Ovary (tissue), 9 donors: ENCODE results near the gene FAR2. TPM values are rescaled to one million over a fixed set of nuclear protein-coding genes. Genes with fewer than 3 reads are reported as not detected.
"Not testable (repeated sequence)": the region's sequence is repeated elsewhere in the genome, so short reads cannot be mapped to it uniquely, and the experiment has no call there.

ENCODE experiments used
- DNase-seq, 5 donors: peaks; one replicate each; pipeline ENCODE4 v3.0.0-alpha.2; 2019 to 2020
- H3K27ac ChIP-seq, 2 donors: fragments of 200-600 bp; one replicate each; pipeline versions ENCODE4 v1.5.1 to v1.8.0; 2019 to 2022
- H3K27me3 ChIP-seq: fragments of 200-600 bp; one replicate; pipeline ENCODE4 v1.8.0; 2022
- H3K36me3 ChIP-seq: fragments of 200-600 bp; sonication (generic); one replicate; pipeline ENCODE4 v1.5.1; 2019
- H3K4me1 ChIP-seq: one replicate; pipeline ENCODE4 v1.8.1; 2013; ENCODE audit warnings: mild to moderate bottlenecking, moderate library complexity; ENCODE audit not compliant: insufficient read depth
- H3K4me3 ChIP-seq: fragments of 200-600 bp; sonication (generic); one replicate; pipeline ENCODE4 v1.5.1; 2017
- H3K9me3 ChIP-seq, 2 donors: fragments of 200-600 bp in 1 of 2; sonication (generic) in 1 of 2; one replicate each; pipeline versions ENCODE4 v1.5.1 to v1.8.1; 2013 to 2019; ENCODE audit warnings: mild to moderate bottlenecking in 1 of 2, moderate library complexity in 1 of 2
- CTCF ChIP-seq, 3 donors: fragments of 450-650 bp in 2 of 3; fragments of 200-600 bp in 1 of 3; IDR thresholded peaks; one replicate each; pipeline versions ENCODE4 v1.5.1 to v1.8.0; 2016 to 2022; ENCODE audit warnings: antibody characterized with exemption in 3 of 3, mild to moderate bottlenecking in 1 of 3
- EP300 ChIP-seq: sonication (generic); formaldehyde crosslinking; IDR thresholded peaks from one replicate; pipeline ENCODE4 v1.6.1; 2017; ENCODE audit warnings: antibody characterized with exemption
- POLR2A ChIP-seq: fragments of 450-650 bp; IDR thresholded peaks from one replicate; pipeline ENCODE4 v1.6.1; 2017; ENCODE audit warnings: antibody characterized with exemption, mild to moderate bottlenecking, moderate library complexity
- WGBS, 3 donors: extraction: QIAGEN DNeasy Blood & Tissue Kit in 1 of 3; methylation state at CpG; one replicate each; pipeline versions ENCODE4 v1.1.5 to v1.1.7; 2013 to 2017; 5-methylcytosine and 5-hydroxymethylcytosine counted together
- intact Hi-C, 4 donors: fragments of 100-400 bp; cut with DNase I; formaldehyde crosslinking; loops; one replicate each; pipeline versions ENCODE4 v1.11.0 to v1.15.1; 2022 to 2023
- polyA plus RNA-seq, 2 donors: library from polyadenylated mRNA; stranded (reverse); fragments of 200-250 nt in 1 of 2; fragments of 350-450 nt in 1 of 2; fragmentation: Illumina TruSeq in 1 of 2; extraction: RNeasy Lipid Tissue Mini Kit (QIAGEN cat#74804) in 1 of 2; gene quantifications; one replicate each; pipeline ENCODE4 v1.2.3, GENCODE V29; 2013 to 2014
- total RNA-seq, 7 donors: library from RNA; depleted of rRNA in 2 of 7; stranded (reverse); fragments of >200 nt in 2 of 7; fragmentation: NEBNext Ultra II Directional in 3 of 7; extraction: Animal tissue kit (Norgen Biotek cat#: 25700) in 3 of 7; gene quantifications; one replicate each; pipeline versions ENCODE4 v1.1.0 to v1.2.4, GENCODE V29; 2016 to 2023
- donor health status: DM: no; HTN: no; CAD: no; lungs with moderate emphysema.
- donor health status: DM: no; HTN: no; CAD: no.
- donor health status: Bipolar disorder and iron deficiency.
- donor health status: DM: yes; HTN: yes; CAD: no.
- donor health status: DM: no; HTN: no; CAD: no.
- donor health status: DM: yes; HTN: yes; CAD: no.

The FAR2 gene
- total and polyA plus RNA-seq, 9 donors = 0.41 to 5.3 (median 1.5) TPM

GRCh38 chr12:29167988-29168387 is 18.9 kb downstream of the FAR2 start:
- no peaks in the 10 kb centered on the region for H3K36me3 ChIP-seq
- WGBS, 3 donors = 20 to 31% (median 26%) methylated on average over 6 of the region's 6 CpGs
- DNase-seq = no peak
- H3K27ac ChIP-seq = no peak overlapping the region
- H3K4me3 ChIP-seq = no peak overlapping the region
- TF ChIP-seq CTCF (IDR thresholded peaks at IDR 0.05) = no peak
- H3K9me3 ChIP-seq = no peaks in the 10 kb centered on the region
- intact Hi-C loops = no loop called here
- H3K27me3 ChIP-seq = no peaks in the 10 kb centered on the region
- no peaks in the 10 kb centered on the region for H3K4me1 ChIP-seq

GRCh38 chr12:29169978-29170377 is 20.9 kb downstream of the FAR2 start:
- WGBS, 3 donors = 27 to 43% (median 27%) methylated on average over 2 of the region's 2 CpGs
- intact Hi-C loops, H3K4me3 ChIP-seq, H3K27me3 ChIP-seq, DNase-seq, H3K27ac ChIP-seq, H3K9me3 ChIP-seq, H3K4me1 ChIP-seq, H3K36me3 ChIP-seq: not testable (repeated sequence)

GRCh38 chr12:29170478-29171084 is 21.5 kb downstream of the FAR2 start:
- H3K27me3 ChIP-seq, H3K36me3 ChIP-seq, DNase-seq, H3K27ac ChIP-seq, H3K4me1 ChIP-seq, H3K4me3 ChIP-seq, intact Hi-C loops, H3K9me3 ChIP-seq: not testable (repeated sequence)
- WGBS, 3 donors = 88 to 94% (median 93%) methylated on average over 5 of the region's 5 CpGs

- no peak for DNase-seq
- no peak overlapping the region for H3K4me3 ChIP-seq
- no peaks in the 10 kb centered on the region for H3K4me1 ChIP-seq
- no peaks in the 10 kb centered on the region for H3K9me3 ChIP-seq
- no peaks in the 10 kb centered on the region for H3K36me3 ChIP-seq
- WGBS, 3 donors = 84 to 92% (median 86%) methylated on average over 23 to 26 of the region's 26 CpGs
- TF ChIP-seq CTCF (IDR thresholded peaks at IDR 0.05) (no peak), EP300 (no peak), POLR2A (no peak)
- H3K27me3 ChIP-seq = no peaks in the 10 kb centered on the region
- intact Hi-C loops = no loop called here
- H3K27ac ChIP-seq = no peak overlapping the region
Observed at GRCh38 chr12:29171421-29172258, 22.6 kb downstream of the FAR2 start.

- intact Hi-C loops = no loop called here
- Histone ChIP-seq H3K27me3 (no peaks in the 10 kb centered on the region), H3K27ac (no peak overlapping the region), H3K4me1 (no peaks in the 10 kb centered on the region), H3K4me3 (no peak overlapping the region), H3K36me3 (no peaks in the 10 kb centered on the region), H3K9me3 (no peaks in the 10 kb centered on the region)
- no peak for DNase-seq
- WGBS, 3 donors = 75 to 77% (median 77%) methylated on average over 6 of the region's 6 CpGs
- TF ChIP-seq CTCF (IDR thresholded peaks at IDR 0.05) = no peak
- no peak for TF ChIP-seq EP300
- no peak for TF ChIP-seq POLR2A
Observed at GRCh38 chr12:29176941-29177340, 27.9 kb downstream of the FAR2 start.

- WGBS, 3 donors = 91 to 96% (median 94%) methylated on average over 4 of the region's 4 CpGs
- H3K36me3 ChIP-seq, H3K4me1 ChIP-seq, intact Hi-C loops, DNase-seq, H3K27ac ChIP-seq, H3K4me3 ChIP-seq, H3K27me3 ChIP-seq, H3K9me3 ChIP-seq: not testable (repeated sequence)
Observed at GRCh38 chr12:29182247-29182646, 33.2 kb downstream of the FAR2 start.
